Fibroblast of lung (primary cell): ENCODE results near the gene SNRNP35. TPM values are rescaled to one million over a fixed set of nuclear protein-coding genes. Genes with fewer than 3 reads are reported as not detected.

ENCODE experiments used
- DNase-seq, 2 donors: peaks; one replicate each; pipeline versions ENCODE4 v3.0.0 to v3.0.0-alpha.2; 2010; ENCODE audit warnings: low read depth in 2 of 2
- H2AFZ ChIP-seq: 2 replicates; pipeline ENCODE4 v1.5.1; 2012; ENCODE audit warnings: low read length, control low read depth, inconsistent platforms
- H3K27ac ChIP-seq: 2 replicates; pipeline ENCODE4 v1.5.1; 2011; ENCODE audit warnings: low read length, control low read depth; ENCODE audit not compliant: insufficient read depth
- H3K27me3 ChIP-seq: 2 replicates; pipeline ENCODE4 v1.5.1; 2011; ENCODE audit warnings: mild to moderate bottlenecking, low read length; ENCODE audit not compliant: control insufficient read depth, insufficient read depth
- H3K36me3 ChIP-seq: 2 replicates; pipeline ENCODE4 v1.5.1; 2011; ENCODE audit warnings: low read length; ENCODE audit not compliant: control insufficient read depth, insufficient read depth
- H3K4me1 ChIP-seq: 2 replicates; pipeline ENCODE4 v1.5.1; 2011; ENCODE audit warnings: low read length; ENCODE audit not compliant: control insufficient read depth, insufficient read depth; ENCODE audit errors: extremely low read depth
- H3K4me2 ChIP-seq: 2 replicates; pipeline ENCODE4 v1.5.1; 2011; ENCODE audit warnings: low read length, control low read depth; ENCODE audit not compliant: insufficient read depth; ENCODE audit errors: extremely low read depth
- H3K4me3 ChIP-seq, 4 experiments: fragments of 200-600 bp in 1 of 4; sonication (generic) in 1 of 4; replicated peaks in 1 of 4; 2 replicates each; pipeline ENCODE4 v1.5.1; 2011 to 2016; ENCODE audit warnings: low read length in 4 of 4, low read depth in 3 of 4, mild to moderate bottlenecking in 3 of 4, control low read depth in 2 of 4, inconsistent platforms in 1 of 4, mixed read lengths in 1 of 4; ENCODE audit not compliant: insufficient read depth in 1 of 4; ENCODE audit errors: control extremely low read depth in 1 of 4
- H3K79me2 ChIP-seq: 2 replicates; pipeline ENCODE4 v1.5.1; 2012; ENCODE audit warnings: mild to moderate bottlenecking, low read length, inconsistent platforms; ENCODE audit not compliant: control insufficient read depth, insufficient read depth
- H3K9ac ChIP-seq: 2 replicates; pipeline ENCODE4 v1.5.1; 2011; ENCODE audit warnings: mild to moderate bottlenecking, low read length, control low read depth; ENCODE audit not compliant: insufficient read depth
- H3K9me3 ChIP-seq: 2 replicates; pipeline ENCODE4 v1.5.1; 2012; ENCODE audit warnings: low read depth, low read length; ENCODE audit not compliant: control insufficient read depth, insufficient read depth
- H4K20me1 ChIP-seq: 2 replicates; pipeline ENCODE4 v1.5.1; 2011; ENCODE audit warnings: low read length; ENCODE audit not compliant: control insufficient read depth, insufficient read depth; ENCODE audit errors: extremely low read depth
- EZH2 ChIP-seq: IDR thresholded peaks from 2 replicates; pipeline ENCODE4 v1.5.1; 2012; ENCODE audit warnings: low read length, control low read depth, mild to moderate bottlenecking; ENCODE audit errors: missing control alignments
- polyA plus RNA-seq, 2 donors: library from polyadenylated mRNA; depleted of rRNA in 1 of 2; stranded (reverse) in 1 of 2; unstranded in 1 of 2; fragments of >200 nt; gene quantifications; 2 replicates each; pipeline ENCODE4 v1.2.1, GENCODE V29; 2011 to 2012; ENCODE audit warnings: missing spikeins in 1 of 2
- total RNA-seq: library from RNA; depleted of rRNA; stranded (reverse); fragments of >200 nt; gene quantifications from 2 replicates; pipeline ENCODE4 v1.2.1, GENCODE V29; 2014
- TF ChIP-seq, protein P1 (sequence below), 2 donors: IDR thresholded peaks in 1 of 2; conservative IDR thresholded peaks in 1 of 2; 1 replicate in 1 of 2; 2 replicates in 1 of 2; pipeline ENCODE4 v1.5.1; 2011 to 2012; ENCODE audit warnings: low read length in 2 of 2, control low read depth in 1 of 2, inconsistent platforms in 1 of 2, low read depth in 1 of 2, mild to moderate bottlenecking in 1 of 2

SNRNP35 gene
- total and polyA plus RNA-seq, 2 donors (not counting 1 experiment from before 2014, with no cell fraction given) = 16.1 to 20.8 TPM

DNA sequence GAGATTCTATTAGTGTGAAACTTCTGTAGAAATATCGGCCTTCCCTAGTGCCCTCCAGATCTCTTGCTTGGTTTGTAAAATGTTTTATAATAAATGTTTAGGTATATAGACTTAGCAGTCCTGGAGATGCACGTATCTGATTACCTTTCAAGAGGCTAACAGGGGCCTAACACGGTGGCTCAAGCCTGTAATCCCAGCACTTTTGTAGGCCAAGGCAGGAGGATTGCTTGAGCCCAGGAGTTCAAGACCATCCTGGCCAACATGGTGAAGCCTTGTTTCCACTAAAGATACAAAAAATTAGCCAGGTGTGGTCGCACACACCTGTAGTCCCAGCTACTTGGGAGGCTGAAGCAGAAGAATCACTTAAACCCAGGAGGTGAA is 11.6 kb upstream of the SNRNP35 start:
- Histone ChIP-seq H3K36me3 (no peaks in the 10 kb centered on the region), H2AFZ (no peak overlapping the region), H3K79me2 (no peaks in the 10 kb centered on the region), H3K27ac (no peak overlapping the region), H3K4me2 (no peak overlapping the region), H3K4me1 (no peaks in the 10 kb centered on the region), H3K27me3 (no peaks in the 10 kb centered on the region), H4K20me1 (no peaks in the 10 kb centered on the region), H3K4me3 (no peak overlapping the region), H3K9me3 (no peaks in the 10 kb centered on the region), H3K9ac (no peak overlapping the region)
- no peak for DNase-seq
- TF ChIP-seq, protein P1, sequence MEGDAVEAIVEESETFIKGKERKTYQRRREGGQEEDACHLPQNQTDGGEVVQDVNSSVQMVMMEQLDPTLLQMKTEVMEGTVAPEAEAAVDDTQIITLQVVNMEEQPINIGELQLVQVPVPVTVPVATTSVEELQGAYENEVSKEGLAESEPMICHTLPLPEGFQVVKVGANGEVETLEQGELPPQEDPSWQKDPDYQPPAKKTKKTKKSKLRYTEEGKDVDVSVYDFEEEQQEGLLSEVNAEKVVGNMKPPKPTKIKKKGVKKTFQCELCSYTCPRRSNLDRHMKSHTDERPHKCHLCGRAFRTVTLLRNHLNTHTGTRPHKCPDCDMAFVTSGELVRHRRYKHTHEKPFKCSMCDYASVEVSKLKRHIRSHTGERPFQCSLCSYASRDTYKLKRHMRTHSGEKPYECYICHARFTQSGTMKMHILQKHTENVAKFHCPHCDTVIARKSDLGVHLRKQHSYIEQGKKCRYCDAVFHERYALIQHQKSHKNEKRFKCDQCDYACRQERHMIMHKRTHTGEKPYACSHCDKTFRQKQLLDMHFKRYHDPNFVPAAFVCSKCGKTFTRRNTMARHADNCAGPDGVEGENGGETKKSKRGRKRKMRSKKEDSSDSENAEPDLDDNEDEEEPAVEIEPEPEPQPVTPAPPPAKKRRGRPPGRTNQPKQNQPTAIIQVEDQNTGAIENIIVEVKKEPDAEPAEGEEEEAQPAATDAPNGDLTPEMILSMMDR (conservative IDR thresholded peaks at IDR 0.05 in 1 of 2, IDR thresholded peaks at IDR 0.05 in 1 of 2; ENCODE audit: low read depth in 1 of 2, low read length in 2 of 2) = no peak
- no peak for TF ChIP-seq EZH2

DNA sequence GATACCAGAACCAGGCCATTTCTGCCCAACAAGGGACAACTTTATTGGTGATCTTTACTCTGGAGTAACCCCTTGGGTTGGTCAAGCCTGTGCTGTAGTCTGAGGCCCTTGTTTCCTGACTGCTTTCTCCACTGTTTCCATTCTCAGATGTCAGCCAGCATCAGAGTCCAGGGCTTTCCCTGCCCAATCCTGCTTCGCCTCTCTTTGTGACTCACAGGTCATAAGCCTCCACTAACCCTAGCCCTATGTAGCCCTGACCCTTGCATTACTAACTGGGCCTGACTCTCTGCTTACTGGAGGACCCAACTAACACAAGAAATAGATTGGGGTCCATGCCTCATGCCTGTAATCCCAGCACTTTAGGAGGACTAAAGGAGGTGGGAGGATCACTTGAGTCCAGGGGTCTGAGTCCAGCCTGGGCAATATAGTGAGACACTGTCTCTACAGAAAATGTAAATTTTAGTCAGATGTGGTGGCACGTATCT is 8.6 kb upstream of the SNRNP35 start:
- Histone ChIP-seq H3K27me3 (no peaks in the 10 kb centered on the region), H3K4me1 (no peaks in the 10 kb centered on the region), H3K9ac (no peak overlapping the region), H3K9me3 (no peaks in the 10 kb centered on the region), H4K20me1 (no peaks in the 10 kb centered on the region), H3K36me3 (no peaks in the 10 kb centered on the region), H3K27ac (no peak overlapping the region), H2AFZ (peak overlapping the region; percentile 38), H3K79me2 (no peaks in the 10 kb centered on the region), H3K4me3 (no peak overlapping the region), H3K4me2 (no peak overlapping the region)
- no peak for TF ChIP-seq EZH2
- TF ChIP-seq, protein P1 (conservative IDR thresholded peaks at IDR 0.05 in 1 of 2, IDR thresholded peaks at IDR 0.05 in 1 of 2; ENCODE audit: low read depth in 1 of 2, low read length in 2 of 2) = no peak
- DNase-seq = peak in 1 of 2 donors; percentile 23

DNA sequence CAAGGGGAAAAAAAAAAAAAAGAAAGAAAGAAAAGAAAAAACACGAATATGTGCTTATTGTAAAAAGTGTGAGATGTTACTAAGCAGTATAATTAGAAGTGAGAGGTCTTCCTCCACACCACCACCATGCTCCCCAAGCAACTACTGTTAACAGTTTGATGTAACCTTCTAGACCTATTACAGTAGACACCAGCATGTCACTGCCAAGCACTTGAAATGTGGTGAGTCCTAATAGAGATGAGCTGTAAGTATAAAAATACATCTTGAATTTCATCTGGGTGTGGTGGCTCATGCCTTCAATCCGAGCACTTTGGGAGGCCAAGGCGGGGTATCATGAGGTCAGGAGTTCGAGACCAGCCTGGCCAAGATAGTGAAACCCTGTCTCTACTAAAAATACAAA is 8.1 kb upstream of the SNRNP35 start:
- TF ChIP-seq, protein P1 (conservative IDR thresholded peaks at IDR 0.05 in 1 of 2, IDR thresholded peaks at IDR 0.05 in 1 of 2; ENCODE audit: low read depth in 1 of 2, low read length in 2 of 2) = no peak
- no peak for TF ChIP-seq EZH2
- Histone ChIP-seq H3K4me1 (no peaks in the 10 kb centered on the region), H3K4me3 (no peak overlapping the region), H3K27ac (no peak overlapping the region), H3K79me2 (no peaks in the 10 kb centered on the region), H3K9me3 (no peaks in the 10 kb centered on the region), H3K4me2 (no peak overlapping the region), H4K20me1 (no peaks in the 10 kb centered on the region), H3K36me3 (no peaks in the 10 kb centered on the region), H3K27me3 (no peaks in the 10 kb centered on the region), H2AFZ (no peak overlapping the region), H3K9ac (no peak overlapping the region)
- DNase-seq = no peak
